Epithelial cell of proximal tubule (primary cell): ENCODE measurements around the gene THBS1. TPM values are rescaled to one million over a fixed set of nuclear protein-coding genes. Genes with fewer than 3 reads are reported as not detected.

Experiments
- DNase-seq: peaks from one replicate; pipeline ENCODE4 v3.0.0-alpha.2; 2011; ENCODE audit warnings: low read depth
- H3K4me3 ChIP-seq: 2 replicates; pipeline ENCODE4 v1.5.1; 2011; ENCODE audit warnings: low read depth, mild to moderate bottlenecking, low read length
- total RNA-seq: library from RNA; depleted of rRNA; stranded (reverse); fragments of >200 nt; gene quantifications from 2 replicates; pipeline ENCODE4 v1.2.3, GENCODE V29; 2015
- TF ChIP-seq, protein P1 (sequence below): conservative IDR thresholded peaks from 2 replicates; pipeline ENCODE4 v1.5.1; 2012; ENCODE audit warnings: low read depth, mild to moderate bottlenecking, low read length

THBS1 gene
- total RNA-seq, 1 donor from 2014 or later = 61.7 TPM

DNA sequence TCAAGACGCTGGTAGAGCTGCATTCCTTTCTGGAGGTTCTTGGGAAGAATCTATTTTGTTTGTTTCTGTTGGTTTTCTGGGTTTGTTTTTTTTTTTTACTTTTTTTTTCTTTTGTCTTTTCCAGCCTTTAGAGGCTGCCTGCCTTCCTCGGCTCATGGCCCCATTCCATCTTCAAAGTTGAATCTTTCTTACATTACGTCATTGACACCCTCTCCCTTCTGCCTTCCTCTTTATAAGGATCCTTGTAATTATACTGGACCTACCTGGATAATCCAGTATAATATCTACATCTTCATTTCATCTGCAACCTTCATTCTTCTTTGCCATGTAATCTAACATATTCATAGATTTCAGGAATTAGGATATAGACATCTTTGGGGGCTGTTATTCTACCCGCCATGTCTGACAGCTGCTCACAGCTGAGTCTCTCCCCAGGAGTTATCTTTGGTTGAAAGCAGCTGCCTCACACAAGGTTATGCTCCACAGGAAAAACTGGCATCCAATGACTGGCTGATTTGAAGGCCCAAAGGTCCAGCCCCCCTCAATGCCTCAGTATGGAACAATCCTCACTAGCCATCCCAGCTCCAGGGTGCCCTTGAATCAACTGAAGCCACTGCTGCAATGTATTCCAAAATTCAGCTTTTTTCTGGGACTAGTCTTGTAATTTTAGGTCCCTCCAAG is 38.4 kb upstream of the THBS1 start:
- TF ChIP-seq, protein P1, sequence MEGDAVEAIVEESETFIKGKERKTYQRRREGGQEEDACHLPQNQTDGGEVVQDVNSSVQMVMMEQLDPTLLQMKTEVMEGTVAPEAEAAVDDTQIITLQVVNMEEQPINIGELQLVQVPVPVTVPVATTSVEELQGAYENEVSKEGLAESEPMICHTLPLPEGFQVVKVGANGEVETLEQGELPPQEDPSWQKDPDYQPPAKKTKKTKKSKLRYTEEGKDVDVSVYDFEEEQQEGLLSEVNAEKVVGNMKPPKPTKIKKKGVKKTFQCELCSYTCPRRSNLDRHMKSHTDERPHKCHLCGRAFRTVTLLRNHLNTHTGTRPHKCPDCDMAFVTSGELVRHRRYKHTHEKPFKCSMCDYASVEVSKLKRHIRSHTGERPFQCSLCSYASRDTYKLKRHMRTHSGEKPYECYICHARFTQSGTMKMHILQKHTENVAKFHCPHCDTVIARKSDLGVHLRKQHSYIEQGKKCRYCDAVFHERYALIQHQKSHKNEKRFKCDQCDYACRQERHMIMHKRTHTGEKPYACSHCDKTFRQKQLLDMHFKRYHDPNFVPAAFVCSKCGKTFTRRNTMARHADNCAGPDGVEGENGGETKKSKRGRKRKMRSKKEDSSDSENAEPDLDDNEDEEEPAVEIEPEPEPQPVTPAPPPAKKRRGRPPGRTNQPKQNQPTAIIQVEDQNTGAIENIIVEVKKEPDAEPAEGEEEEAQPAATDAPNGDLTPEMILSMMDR = no peak
- no peak overlapping the region for H3K4me3 ChIP-seq
- no peak for DNase-seq

DNA sequence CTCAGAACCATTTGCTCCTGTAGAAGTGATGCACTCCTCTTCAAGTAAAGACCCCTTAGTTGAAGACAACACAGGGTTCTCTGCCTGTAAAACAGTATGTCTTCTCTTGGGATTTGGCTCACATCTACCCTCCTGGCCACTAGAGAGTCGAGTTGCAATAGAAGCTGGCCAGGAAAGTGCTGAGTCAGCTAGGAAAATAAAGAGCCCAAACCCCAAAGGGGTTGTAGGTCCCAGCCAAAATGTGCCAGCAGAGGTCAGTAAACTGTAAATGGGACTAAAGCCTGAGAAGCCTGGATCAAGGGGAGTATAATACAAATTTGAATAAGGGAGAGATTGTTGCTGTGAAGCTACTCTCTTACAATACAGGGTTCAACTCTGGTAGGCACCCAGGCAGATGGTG is 37.2 kb upstream of the THBS1 start:
- TF ChIP-seq, protein P1 = no peak
- H3K4me3 ChIP-seq = no peak overlapping the region
- DNase-seq = no peak

DNA sequence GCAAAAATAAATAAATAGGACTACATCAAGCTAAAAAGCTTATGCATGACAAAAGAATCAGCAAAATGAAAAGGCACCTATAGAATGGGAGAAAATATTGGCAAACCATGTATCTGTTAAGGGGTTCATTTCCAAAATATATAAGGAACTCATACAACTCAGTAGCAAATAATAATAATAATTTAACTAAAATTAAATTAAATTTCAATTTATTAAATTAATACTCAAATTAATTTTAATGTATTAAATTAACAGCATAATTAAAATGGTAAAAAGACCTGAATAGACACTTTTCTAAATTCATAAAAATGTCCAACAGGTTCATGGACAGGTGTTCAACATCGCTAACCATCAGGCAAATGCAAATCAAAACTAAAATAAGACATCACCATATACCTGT is 34.0 kb upstream of the THBS1 start:
- TF ChIP-seq, protein P1 = no peak
- no peak for DNase-seq
- H3K4me3 ChIP-seq = no peak overlapping the region

DNA sequence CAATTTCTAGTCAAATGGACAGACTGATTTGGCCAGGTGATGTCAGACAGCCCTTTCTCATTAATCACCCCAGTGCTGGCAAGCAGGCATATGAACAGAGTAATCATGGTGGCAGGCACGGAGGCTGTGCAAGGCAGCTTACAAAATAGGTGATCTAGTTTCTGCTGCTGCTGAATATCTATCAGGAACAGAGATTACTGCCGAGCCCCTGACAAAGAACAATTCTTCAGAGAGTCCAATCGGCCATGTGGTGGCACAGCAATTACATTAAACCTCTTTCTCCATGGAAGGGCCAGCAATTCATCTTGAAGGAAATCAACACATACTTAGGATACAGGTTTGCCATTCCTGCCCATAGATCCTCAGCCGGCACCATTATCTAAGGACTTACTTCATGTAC is 32.3 kb upstream of the THBS1 start:
- no peak for DNase-seq
- no peak overlapping the region for H3K4me3 ChIP-seq
- TF ChIP-seq, protein P1 = no peak

DNA sequence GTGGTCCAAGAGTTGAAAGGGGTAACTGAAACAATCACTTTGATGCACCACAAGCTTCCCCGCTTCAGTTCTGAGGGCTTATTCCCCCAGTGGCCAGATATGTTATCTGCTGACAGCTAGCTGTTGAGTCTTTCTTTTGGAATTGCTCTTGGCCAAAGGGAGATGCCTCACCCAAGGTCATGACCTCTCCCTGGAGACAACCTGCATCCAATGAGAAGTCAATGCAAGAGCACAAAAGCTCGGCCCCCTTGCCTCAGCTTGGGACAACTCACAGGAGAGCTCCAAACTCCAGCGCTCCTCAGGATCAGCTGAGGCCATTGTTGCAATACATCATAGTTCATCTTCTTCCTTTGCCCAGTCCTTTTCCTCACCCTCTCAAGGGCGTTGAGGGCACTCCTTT is 31.0 kb upstream of the THBS1 start:
- no peak for DNase-seq
- H3K4me3 ChIP-seq = no peak overlapping the region
- TF ChIP-seq, protein P1 = no peak

DNA sequence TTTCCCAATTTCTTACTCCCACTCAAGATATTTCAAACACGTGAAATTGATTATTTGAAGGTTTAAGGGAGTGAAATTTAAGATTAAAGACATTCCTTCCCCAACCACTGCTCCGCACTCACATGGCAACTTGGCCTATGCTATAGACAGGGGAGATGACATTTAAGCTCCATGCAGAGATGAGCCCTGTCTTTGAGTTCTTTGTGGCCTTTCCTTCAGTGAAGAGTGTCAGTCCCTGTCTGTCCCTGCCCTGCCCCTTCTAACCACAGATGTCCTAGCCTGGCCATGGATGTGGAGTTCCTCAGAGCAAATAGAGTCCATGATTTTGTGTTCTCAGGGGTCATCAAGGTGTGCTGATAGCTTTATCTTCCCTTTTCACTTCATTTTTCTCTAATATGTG is 29.4 kb upstream of the THBS1 start:
- TF ChIP-seq, protein P1 = no peak
- DNase-seq = no peak
- H3K4me3 ChIP-seq = no peak overlapping the region

DNA sequence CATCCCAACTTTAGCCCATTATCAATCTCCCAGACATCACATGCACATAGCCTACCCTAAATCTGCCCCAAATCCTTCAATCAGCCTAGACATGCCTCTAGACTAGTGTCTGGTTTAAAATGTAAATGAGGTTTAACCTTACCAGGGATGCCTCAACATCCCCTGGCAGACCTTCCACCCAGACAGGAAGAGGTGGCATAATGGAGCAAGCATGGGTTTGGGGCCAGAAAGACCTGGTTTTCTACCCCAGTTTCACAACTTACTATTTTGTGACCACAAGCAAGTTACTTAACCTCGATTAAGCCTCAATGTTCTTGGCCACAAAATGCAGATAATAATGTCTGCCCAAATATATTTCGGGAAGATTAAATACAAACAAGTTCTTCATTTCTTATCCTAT is 28.3 kb upstream of the THBS1 start:
- no peak for DNase-seq
- TF ChIP-seq, protein P1 = no peak
- H3K4me3 ChIP-seq = no peak overlapping the region
